GM18873 (cell line): ENCODE measurements around the gene TM9SF1.
"Not testable (repeated sequence)": the region's sequence is repeated elsewhere in the genome, so short reads cannot be mapped to it uniquely, and the experiment has no call there.

Experiments
- ATAC-seq: cut with Tn5 transposase; IDR thresholded peaks from one replicate; pipeline ENCODE4 v1.9.1; 2021; ENCODE audit warnings: mild to moderate bottlenecking, moderate library complexity, moderate number of reproducible peaks; ENCODE audit not compliant: unreplicated experiment, low FRiP score

TM9SF1 gene

GRCh38 chr14:24226473-24226872 is 31.2 kb upstream of the TM9SF1 start:
- ATAC-seq = no peak

GRCh38 chr14:24224618-24225071 is 29.4 kb upstream of the TM9SF1 start:
- ATAC-seq = no peak

- not testable (repeated sequence) for ATAC-seq
Measured at GRCh38 chr14:24222987-24223386, 27.7 kb upstream of the TM9SF1 start.

GRCh38 chr14:24219521-24219920 is 24.3 kb upstream of the TM9SF1 start:
- no peak for ATAC-seq

GRCh38 chr14:24219080-24219479 is 23.8 kb upstream of the TM9SF1 start:
- ATAC-seq = no peak

GRCh38 chr14:24216876-24217275 is 21.6 kb upstream of the TM9SF1 start:
- ATAC-seq = not testable (repeated sequence)

GRCh38 chr14:24216345-24216699 is 21.1 kb upstream of the TM9SF1 start:
- ATAC-seq = no peak

- peak; percentile 63 for ATAC-seq
Measured at GRCh38 chr14:24215495-24216344, 20.5 kb upstream of the TM9SF1 start, which contains the start of gene MDP1. Gene MDP1, minus strand, starts transcription at chr14:24216066. Its CDS starts 111 bp downstream, at chr14:24215955.

- ATAC-seq = no peak
Measured at GRCh38 chr14:24213866-24214662, 18.8 kb upstream of the TM9SF1 start.

GRCh38 chr14:24212924-24213865 is 18.0 kb upstream of the TM9SF1 start, which contains the start of gene CHMP4A:
Gene CHMP4A, minus strand, starts transcription at chr14:24213488. Its CDS starts 49 bp downstream, at chr14:24213439.
- ATAC-seq = peak; percentile 73

- ATAC-seq = no peak
Measured at GRCh38 chr14:24211311-24211710, 16.1 kb upstream of the TM9SF1 start.

GRCh38 chr14:24207625-24208024 is 12.4 kb upstream of the TM9SF1 start:
- ATAC-seq = no peak

- no peak for ATAC-seq
Measured at GRCh38 chr14:24207104-24207551, 11.9 kb upstream of the TM9SF1 start.

GRCh38 chr14:24206260-24207103 is 11.2 kb upstream of the TM9SF1 start:
- ATAC-seq = no peak

- no peak for ATAC-seq
Measured at GRCh38 chr14:24204163-24205146, 9.2 kb upstream of the TM9SF1 start.

GRCh38 chr14:24203249-24203886 is 8.1 kb upstream of the TM9SF1 start:
- not testable (repeated sequence) for ATAC-seq

- ATAC-seq = not testable (repeated sequence)
Measured at GRCh38 chr14:24202538-24202937, 7.3 kb upstream of the TM9SF1 start.
